Osteoblast (primary cell): ENCODE data around the gene REPS2. TPM values are rescaled to one million over a fixed set of nuclear protein-coding genes. Genes with fewer than 3 reads are reported as not detected.

ENCODE experiments used
- DNase-seq: peaks from one replicate; pipeline ENCODE4 v3.0.0; 2011; ENCODE audit warnings: low spot score, mixed read lengths; ENCODE audit not compliant: insufficient read length; ENCODE audit errors: missing footprints
- H2AFZ ChIP-seq: 2 replicates; pipeline ENCODE4 v1.6.0; 2011; ENCODE audit warnings: mild to moderate bottlenecking, low read length
- H3K27ac ChIP-seq: 2 replicates; pipeline ENCODE4 v1.5.1; 2011; ENCODE audit warnings: mild to moderate bottlenecking, low read depth, low read length, moderate library complexity
- H3K27me3 ChIP-seq: 2 replicates; pipeline ENCODE4 v1.6.0; 2012; ENCODE audit warnings: mild to moderate bottlenecking, control low read depth, inconsistent platforms, low read length, moderate library complexity; ENCODE audit not compliant: insufficient read depth
- H3K36me3 ChIP-seq: 2 replicates; pipeline ENCODE4 v1.5.1; 2011; ENCODE audit warnings: mild to moderate bottlenecking, low read length, control low read depth, moderate library complexity; ENCODE audit not compliant: insufficient read depth
- H3K4me1 ChIP-seq: 2 replicates; pipeline ENCODE4 v1.5.1; 2011; ENCODE audit warnings: mild to moderate bottlenecking, low read length, control low read depth, moderate library complexity; ENCODE audit not compliant: insufficient read depth
- H3K4me2 ChIP-seq: 2 replicates; pipeline ENCODE4 v1.6.0; 2011; ENCODE audit warnings: mild to moderate bottlenecking, low read length; ENCODE audit not compliant: insufficient read depth
- H3K4me3 ChIP-seq: fragments of 200-600 bp; sonication (generic); 3 replicates; pipeline ENCODE4 v1.5.1; 2012; ENCODE audit warnings: mild to moderate bottlenecking, low read length, inconsistent platforms; ENCODE audit not compliant: insufficient read depth
- H3K79me2 ChIP-seq: 2 replicates; pipeline ENCODE4 v1.6.0; 2012; ENCODE audit warnings: mild to moderate bottlenecking, low read length, control low read depth, inconsistent platforms; ENCODE audit not compliant: insufficient read depth
- H3K9me3 ChIP-seq: 2 replicates; pipeline ENCODE4 v1.5.1; 2011; ENCODE audit warnings: low read depth, low read length, control low read depth
- H4K20me1 ChIP-seq: 2 replicates; pipeline ENCODE4 v1.6.0; 2012; ENCODE audit warnings: mild to moderate bottlenecking, low read length, control low read depth; ENCODE audit not compliant: insufficient read depth
- total RNA-seq: library from RNA; depleted of rRNA; stranded (reverse); fragments of >200 nt; gene quantifications from 2 replicates; pipeline ENCODE4 v1.2.3, GENCODE V29; 2012
- TF ChIP-seq, protein P1 (sequence below): IDR thresholded peaks from 2 replicates; pipeline ENCODE4 v1.5.1; 2011; ENCODE audit warnings: mild to moderate bottlenecking, low read depth, low read length, moderate library complexity; ENCODE audit errors: extremely low read depth

The REPS2 gene
- total RNA-seq, 1 donor: 0.72 TPM

DNA sequence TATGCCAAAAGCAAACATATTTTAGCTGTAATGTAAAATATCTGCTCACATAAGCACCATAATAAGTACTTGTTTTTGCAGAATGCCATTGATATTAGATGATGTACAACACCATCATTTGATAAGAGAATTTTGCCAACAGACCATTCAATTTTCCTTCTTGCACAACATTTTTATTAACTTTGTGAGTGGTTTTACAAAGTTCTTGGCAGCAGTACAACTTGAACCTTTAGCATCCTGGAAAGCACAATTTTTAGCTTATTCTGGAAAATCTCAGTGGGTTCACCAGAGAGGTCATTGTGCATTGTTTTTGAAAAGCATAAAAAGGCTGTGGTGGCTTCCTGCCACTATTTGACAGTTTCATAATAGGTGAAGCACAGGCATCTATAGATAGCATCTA, 26.4 kb upstream of the REPS2 start:
- Histone ChIP-seq H3K27me3 (peaks cover 8% of the 10 kb centered on the region), H3K36me3 (no peaks in the 10 kb centered on the region), H2AFZ (no peak overlapping the region), H3K4me2 (no peak overlapping the region), H3K4me1 (no peaks in the 10 kb centered on the region), H3K9me3 (no peaks in the 10 kb centered on the region), H3K4me3 (no peak overlapping the region), H3K79me2 (no peaks in the 10 kb centered on the region), H4K20me1 (no peaks in the 10 kb centered on the region), H3K27ac (no peak overlapping the region)
- peak; percentile 19 for DNase-seq
- TF ChIP-seq, protein P1, sequence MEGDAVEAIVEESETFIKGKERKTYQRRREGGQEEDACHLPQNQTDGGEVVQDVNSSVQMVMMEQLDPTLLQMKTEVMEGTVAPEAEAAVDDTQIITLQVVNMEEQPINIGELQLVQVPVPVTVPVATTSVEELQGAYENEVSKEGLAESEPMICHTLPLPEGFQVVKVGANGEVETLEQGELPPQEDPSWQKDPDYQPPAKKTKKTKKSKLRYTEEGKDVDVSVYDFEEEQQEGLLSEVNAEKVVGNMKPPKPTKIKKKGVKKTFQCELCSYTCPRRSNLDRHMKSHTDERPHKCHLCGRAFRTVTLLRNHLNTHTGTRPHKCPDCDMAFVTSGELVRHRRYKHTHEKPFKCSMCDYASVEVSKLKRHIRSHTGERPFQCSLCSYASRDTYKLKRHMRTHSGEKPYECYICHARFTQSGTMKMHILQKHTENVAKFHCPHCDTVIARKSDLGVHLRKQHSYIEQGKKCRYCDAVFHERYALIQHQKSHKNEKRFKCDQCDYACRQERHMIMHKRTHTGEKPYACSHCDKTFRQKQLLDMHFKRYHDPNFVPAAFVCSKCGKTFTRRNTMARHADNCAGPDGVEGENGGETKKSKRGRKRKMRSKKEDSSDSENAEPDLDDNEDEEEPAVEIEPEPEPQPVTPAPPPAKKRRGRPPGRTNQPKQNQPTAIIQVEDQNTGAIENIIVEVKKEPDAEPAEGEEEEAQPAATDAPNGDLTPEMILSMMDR: no peak

DNA sequence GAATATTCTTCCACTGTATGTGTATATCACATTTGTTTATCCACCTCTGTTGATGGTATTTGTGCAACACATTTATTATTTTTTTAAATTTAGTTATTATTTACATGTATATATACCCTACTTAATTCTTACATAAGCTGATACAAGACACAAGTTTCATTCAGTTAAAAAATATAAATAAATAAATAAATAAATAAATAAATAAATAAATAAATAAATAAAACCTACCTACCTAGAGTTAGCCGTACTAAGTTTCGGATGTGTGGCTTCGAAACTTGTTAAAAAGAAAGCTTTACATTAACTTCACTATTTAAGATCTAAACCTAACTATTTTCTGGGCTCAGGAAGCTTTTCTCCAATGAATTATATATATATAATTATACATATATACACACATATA, 23.3 kb upstream of the REPS2 start:
- no peaks in the 10 kb centered on the region for H4K20me1 ChIP-seq
- H3K4me1 ChIP-seq: no peaks in the 10 kb centered on the region
- no peaks in the 10 kb centered on the region for H3K27me3 ChIP-seq
- H3K4me3 ChIP-seq: no peak overlapping the region
- H3K27ac ChIP-seq: no peak overlapping the region
- no peak overlapping the region for H3K4me2 ChIP-seq
- no peak overlapping the region for H2AFZ ChIP-seq
- DNase-seq: no peak
- TF ChIP-seq, protein P1: no peak
- no peaks in the 10 kb centered on the region for H3K79me2 ChIP-seq
- no peaks in the 10 kb centered on the region for H3K9me3 ChIP-seq
- H3K36me3 ChIP-seq: no peaks in the 10 kb centered on the region

GRCh38 chrX:16924631-16925480, 21.6 kb upstream of the REPS2 start:
- no peak for DNase-seq
- Histone ChIP-seq H3K27me3 (no peaks in the 10 kb centered on the region), H4K20me1 (no peaks in the 10 kb centered on the region), H3K4me2 (no peak overlapping the region), H3K4me1 (no peaks in the 10 kb centered on the region), H3K4me3 (no peak overlapping the region), H3K27ac (no peak overlapping the region), H2AFZ (no peak overlapping the region), H3K79me2 (no peaks in the 10 kb centered on the region), H3K9me3 (no peaks in the 10 kb centered on the region), H3K36me3 (no peaks in the 10 kb centered on the region)
- TF ChIP-seq, protein P1: no peak

DNA sequence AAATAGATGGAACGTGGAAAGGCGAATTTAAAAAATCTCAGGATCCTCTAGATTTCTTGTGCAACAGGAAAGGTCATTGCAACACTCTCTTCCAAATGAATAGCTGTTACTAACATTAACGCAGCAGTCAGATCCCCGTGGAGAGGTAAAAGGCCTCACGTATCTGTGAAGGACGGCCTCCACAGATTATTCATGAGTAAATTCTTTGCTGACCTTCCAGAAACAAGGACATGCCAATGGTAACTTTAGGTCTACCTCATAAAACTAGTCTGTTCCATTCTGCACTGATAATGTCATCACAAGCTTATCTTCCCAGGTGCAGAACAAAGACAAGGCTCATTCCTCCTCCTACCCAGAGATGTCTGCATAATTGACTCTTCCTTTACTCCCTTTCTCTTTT, 16.1 kb upstream of the REPS2 start:
- Histone ChIP-seq H4K20me1 (no peaks in the 10 kb centered on the region), H3K4me1 (no peaks in the 10 kb centered on the region), H3K27me3 (peaks cover 11% of the 10 kb centered on the region), H3K36me3 (no peaks in the 10 kb centered on the region), H2AFZ (no peak overlapping the region), H3K9me3 (no peaks in the 10 kb centered on the region), H3K4me2 (no peak overlapping the region), H3K4me3 (no peak overlapping the region), H3K27ac (no peak overlapping the region), H3K79me2 (no peaks in the 10 kb centered on the region)
- TF ChIP-seq, protein P1: no peak
- DNase-seq: no peak
